PC-3 (cell line): ENCODE data around the gene BACH2.

Experiments
- CTCF ChIP-seq: fragments of 300-600 bp; sonication (generic); conservative IDR thresholded peaks from 2 replicates; pipeline ENCODE4 v1.5.1; 2017; ENCODE audit warnings: antibody characterized with exemption, low read depth, mild to moderate bottlenecking, low read length
- EZH2 ChIP-seq: fragments of 300-600 bp; sonication (generic); IDR thresholded peaks from one replicate; pipeline ENCODE4 v1.6.1; 2017; ENCODE audit warnings: antibody characterized with exemption, mild to moderate bottlenecking, low read length; ENCODE audit not compliant: unreplicated experiment
- EZH2phosphoT487 ChIP-seq: fragments of 300-600 bp; sonication (generic); IDR thresholded peaks from 2 replicates; pipeline ENCODE4 v1.6.1; 2018; ENCODE audit warnings: mild to moderate bottlenecking, antibody characterized with exemption, low read length, borderline replicate concordance

- TF ChIP-seq CTCF (no peak), EZH2phosphoT487 (no peak), EZH2 (no peak)
Measured at GRCh38 chr6:90053614-90054013, 243.0 kb downstream of the BACH2 start.
